ENCODE measurements around the gene RND2.
"Not testable (repeated sequence)": the region's sequence is repeated elsewhere in the genome, so short reads cannot be mapped to it uniquely, and the experiment has no call there.

The RND2 gene

DNA sequence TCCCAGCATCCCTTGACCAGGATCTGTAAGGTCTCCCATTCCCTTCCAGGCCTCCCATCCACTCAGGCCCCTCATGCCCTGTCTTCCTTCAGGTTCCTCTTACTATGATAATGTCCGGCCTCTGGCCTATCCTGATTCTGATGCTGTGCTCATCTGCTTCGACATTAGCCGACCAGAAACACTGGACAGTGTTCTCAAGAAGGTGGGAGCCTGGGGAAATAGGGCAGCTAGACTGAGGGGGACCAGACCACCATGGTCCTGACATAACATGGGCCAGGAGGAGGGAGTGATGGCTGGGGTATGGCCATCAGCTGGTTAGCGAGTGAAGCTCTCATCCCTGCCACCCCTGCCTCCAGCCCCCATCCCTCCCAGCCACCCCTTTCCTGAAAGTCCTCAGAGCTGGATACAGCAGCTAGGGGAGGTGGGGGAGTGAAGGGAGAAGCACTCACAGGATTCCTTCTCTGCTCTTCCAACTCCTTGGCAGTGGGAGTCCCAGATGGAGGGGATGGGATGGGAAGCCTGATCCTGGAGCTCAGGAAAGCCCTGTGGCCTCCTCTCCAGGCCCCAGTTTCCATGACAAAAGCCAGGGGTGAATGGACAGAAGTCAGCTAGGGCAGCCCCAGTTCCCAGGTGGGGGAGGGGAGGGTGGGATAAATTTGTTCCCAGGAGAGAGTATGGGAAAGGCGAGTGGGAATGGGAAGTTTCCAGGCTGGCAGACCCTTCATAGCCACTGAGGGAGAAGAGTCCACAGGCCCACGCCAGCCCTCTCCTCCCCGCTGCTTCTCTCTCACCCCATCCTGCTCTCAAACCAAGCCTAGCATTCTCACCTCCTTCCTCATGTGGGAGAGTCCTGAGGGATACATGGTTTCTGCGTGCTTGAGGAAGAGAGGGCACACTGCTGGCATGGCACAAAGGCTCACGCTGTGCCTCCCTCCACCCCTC lies 2.3 kb downstream of the RND2 start:
- DNase-seq (ENCODE audit: low read depth) = no peak

DNA sequence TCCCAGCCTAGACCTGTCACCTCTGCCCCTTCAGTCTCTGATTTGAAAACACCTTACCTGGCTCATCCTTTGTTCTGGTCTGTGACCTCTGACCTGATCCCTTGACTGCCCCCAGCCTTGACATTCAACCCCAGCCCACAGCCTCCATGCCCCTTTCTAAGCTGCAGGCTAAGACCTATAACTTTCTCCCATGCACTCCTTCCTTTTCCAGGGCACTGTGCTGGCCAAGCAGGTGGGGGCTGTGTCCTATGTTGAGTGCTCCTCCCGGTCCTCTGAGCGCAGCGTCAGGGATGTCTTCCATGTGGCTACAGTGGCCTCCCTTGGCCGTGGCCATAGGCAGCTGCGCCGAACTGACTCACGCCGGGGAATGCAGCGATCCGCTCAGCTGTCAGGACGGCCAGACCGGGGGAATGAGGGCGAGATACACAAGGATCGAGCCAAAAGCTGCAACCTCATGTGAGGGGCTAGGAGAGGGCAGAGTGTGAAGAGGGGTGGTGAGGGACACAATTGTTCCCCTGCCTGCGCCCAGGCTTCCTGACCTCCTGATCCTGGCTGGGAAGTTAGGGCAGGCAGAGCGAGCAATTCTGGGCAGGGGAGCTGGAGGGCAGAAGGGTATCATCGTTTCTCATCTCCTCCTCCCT lies 3.3 kb downstream of the RND2 start:
- no peak for DNase-seq (ENCODE audit: low read depth)

DNA sequence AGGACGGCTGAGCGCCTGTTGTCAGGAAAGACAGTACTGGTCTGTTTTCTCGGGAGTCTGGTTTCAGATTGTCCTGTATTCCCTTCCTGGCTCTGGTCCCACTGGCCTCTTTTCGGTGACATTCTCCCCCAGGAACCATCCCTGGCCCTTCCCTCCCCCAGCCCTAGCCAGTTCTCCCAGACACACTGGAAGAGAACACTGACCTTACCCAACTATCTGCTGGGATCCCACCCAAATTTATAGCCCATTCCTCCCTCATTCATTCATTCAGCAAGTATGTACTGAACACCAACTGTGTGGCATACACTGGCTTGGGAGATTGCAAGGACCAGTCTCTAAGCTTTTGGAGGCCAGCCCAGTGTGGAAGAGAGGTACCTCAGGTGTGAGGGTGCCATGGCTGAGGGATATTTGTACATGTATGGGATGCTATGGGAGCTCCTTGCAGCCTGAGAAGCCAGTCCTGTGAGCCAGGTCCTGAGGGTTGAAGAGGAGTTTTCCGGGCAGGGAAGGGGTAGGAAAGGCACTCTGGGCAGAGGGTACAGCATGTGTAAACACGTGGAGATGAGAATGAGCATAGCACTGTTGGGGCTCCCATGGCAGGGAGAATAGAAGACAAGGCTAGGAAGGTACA lies 5.2 kb downstream of the RND2 start:
- DNase-seq (ENCODE audit: low read depth) = no peak

DNA sequence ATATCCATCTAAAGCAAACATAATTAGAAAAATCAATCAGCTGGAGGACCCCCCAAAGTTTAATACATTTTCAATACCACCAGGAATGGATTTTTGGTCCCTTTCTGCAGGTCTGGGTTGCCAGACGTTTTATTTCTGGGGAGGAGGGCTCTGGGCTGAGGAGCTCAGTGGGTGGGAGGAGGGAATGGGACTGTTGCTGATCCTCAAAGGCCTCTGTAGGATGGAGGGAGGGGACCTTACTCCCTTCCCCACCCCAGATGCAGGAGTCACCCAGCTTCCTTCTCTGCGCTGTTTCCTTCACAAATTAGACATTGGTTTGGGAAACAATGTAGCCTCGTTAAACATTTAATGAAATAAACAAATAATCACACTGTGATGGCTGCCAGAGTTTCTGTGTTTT lies 6.6 kb downstream of the RND2 start:
- DNase-seq (ENCODE audit: low read depth) = no peak

DNA sequence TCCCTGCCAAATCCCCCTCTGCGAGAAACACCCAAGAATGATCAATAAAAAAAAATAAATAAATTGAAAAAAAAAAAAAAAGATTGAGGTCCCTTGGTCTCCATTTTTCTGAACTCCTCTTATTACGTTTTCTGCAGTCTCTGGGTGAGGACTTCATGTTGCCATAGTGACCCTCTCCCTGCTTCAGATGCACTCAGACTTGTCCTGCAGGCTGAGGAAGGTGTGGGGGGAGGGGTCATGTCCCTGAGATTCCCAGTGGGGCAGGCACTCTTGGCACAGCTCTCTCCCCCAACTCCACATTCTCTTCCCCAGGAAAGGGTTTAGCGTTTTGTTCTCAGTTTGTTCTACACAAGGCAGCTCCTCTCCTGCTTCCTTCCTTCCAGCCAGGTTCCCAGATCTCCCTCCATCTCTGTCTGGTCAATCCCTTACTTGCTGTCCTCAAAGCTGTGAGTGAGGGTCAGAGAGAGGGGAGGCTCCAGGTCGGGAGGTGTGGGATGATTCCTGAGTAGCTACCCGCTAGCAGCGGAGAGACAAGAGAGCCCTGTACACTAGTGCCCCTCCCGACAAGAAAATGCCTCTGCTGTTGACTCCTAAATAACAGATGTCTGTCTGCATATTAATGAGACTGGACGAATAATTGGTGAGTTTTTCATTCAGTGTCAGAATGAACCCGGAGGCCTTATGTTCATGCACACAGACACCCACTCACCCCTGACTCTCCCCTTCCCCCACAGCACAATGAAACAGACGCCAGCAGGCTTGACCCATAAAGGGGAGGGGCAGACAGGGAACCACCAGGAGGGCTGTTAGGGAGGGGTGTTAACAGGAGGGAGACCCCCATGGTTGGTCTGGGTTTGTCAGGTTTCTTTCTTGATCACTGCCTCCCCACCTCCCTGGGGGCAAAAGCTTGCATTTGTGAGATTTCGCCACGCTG lies 9.2 kb downstream of the RND2 start:
- no peak for DNase-seq (ENCODE audit: low read depth)

DNA sequence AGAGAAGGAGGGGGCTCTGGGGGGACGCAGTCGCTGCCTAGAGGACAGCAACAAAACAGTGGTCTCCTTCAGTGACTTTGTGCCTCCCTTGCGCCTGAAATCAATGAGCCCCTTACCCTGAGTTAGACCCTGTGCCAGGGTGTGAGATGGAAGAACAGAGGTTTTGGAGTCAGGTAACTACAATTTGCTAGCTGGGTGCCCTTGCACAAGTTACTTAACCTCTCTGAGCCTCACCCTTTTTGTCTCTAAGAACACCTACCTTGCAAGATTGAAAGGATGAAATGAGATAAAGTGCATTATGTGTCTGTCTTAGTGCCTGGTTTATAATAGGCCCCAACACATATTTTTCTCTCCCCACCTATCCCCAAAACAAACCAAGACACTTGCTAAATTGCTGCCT lies 9.9 kb downstream of the RND2 start:
- DNase-seq (ENCODE audit: low read depth) = no peak

DNA sequence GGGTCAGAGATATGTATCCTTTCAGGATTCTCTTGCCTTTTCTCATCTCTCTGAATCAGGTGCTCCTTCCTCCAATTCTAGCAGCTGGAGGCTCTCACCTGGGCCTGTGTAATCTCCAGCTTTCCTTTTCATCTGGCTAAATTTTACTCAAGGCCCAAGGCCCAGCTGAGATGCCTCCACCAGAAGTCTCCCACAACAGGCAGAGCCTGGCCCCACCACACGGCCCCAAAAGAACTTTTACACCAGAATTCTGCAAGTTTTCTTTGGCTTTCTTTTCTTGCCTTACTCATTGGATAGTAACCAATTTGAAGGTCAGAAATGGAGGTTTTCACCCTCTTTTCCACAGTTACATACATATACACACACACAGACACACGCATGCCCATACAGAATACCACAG lies 14.6 kb downstream of the RND2 start:
- no peak for DNase-seq (ENCODE audit: low read depth)

DNA sequence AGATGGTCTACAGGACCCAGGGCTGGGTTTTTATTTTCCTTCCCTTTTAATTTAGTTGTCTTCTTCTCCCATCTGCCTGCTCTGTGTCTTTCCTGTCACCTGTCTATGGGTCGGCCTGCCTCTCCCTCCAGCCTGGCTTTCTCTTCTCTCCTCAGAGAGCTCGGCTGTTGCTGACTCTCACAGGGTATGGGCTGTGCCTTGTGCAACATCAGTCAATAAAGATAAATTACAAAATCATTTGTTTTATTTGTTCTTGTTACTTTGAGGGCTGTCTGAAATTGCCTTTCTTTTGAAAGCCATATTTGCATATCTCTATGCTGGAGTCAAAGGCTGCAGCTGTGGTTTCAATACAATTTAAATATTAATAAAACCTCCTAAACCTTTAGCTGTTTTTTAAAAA lies 15.6 kb downstream of the RND2 start:
- DNase-seq (ENCODE audit: low read depth) = no peak

DNA sequence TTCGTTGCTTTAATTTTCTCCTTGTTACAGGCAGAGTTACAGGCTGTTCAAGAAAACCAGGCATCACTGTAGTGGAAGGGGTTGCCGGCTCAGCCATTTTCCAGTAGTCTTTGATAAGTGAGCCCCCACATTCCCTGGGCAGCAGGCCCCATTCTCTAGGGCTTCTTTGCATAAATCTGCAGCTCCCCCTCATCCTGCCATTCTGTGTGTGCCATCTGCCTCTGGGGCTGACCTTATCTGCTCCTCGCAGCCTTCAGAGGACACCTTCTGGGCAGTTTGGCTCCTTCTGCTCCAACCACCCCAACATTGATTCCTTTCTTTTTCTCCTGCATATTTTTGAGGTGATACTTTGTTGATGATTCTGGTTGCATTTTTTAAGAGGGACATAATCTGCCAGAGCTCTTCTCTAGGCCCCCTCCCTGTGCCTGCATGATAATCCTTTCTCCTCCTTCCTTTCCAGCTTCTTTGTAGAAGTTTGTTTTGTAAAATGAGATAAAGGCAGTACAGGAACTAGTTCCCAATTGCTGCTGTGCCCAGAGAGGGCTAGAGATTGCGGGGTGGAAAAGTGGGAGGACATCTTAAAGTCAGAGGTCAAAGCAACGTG lies 17.1 kb downstream of the RND2 start:
- DNase-seq (ENCODE audit: low read depth) = no peak

DNA sequence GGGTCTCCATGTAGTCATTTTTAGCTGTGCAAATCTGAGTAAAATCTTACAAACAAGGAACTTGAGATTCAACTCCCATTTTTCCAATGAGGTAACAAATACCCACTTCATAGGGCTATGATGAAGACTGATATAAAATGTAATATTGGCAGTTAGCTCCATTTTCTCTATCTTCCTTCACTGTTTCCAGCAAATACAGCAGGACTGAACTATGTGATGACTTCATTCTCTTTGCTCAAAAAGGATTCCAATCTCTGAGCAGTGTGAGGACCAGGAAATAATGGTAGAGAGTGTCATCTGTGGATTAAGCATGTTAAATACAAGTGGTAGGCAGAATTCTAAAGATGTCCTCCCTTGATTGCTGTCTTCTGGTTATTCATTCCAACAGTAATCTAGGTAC lies 18.3 kb downstream of the RND2 start:
- DNase-seq (ENCODE audit: low read depth) = no peak

DNA sequence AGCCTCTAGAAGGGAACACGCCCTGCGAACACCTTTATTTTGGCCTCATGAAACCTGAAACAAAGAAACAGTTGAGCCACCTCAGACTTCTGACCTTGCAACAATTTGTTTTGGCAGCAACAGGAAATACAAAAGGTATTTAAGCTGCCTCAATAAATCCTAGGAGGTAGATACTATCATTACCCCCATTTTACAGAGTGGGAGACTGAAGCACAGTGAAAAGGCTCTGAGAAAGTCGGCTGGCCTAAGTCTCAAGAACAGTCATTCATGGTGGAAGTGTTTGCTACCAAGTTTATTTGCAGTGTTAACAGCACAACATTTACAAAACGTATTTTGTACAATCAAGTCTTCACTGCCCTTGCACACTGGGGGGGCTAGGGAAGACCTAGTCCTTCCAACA lies 19.0 kb downstream of the RND2 start:
- DNase-seq (ENCODE audit: low read depth) = no peak

DNA sequence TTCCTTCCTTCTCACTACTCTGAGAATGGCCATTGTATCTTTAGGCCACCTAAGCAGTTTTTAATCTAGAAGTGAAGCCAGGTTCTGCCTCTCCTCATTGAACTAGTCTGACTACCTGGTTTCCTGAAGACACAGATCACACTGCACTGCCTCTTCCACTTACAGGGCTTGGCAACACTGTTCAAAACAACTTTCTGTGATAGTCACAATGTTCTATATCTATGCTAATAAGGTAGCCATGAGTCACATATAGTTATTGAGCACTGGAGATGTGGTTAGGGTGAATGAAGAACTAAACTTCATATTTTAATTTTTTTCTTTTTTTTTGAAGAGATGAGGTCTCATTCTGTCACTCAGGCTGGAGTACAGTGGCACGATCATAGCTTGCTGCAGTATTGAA lies 26.9 kb downstream of the RND2 start:
- no peak for DNase-seq (ENCODE audit: low read depth)

DNA sequence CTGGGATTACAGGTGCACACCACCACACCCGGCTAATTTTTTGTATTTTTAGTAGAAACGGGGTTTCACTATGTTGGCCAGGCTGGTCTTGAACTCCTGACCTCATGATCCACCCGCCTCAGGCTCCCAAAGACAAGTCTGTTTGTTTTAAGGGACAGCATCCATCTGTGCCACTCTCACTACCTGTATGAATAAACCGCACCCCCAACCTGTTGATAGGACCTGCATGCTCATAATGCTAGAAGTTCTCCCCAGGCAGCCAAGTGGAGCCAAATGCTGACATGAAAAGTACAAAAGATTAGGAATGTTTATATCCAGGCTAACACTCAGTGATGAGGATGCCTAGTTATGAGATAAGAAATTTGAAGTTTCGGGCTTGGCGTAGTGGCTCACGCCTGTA lies 28.0 kb downstream of the RND2 start:
- not testable (repeated sequence) for DNase-seq (ENCODE audit: low read depth)

DNA sequence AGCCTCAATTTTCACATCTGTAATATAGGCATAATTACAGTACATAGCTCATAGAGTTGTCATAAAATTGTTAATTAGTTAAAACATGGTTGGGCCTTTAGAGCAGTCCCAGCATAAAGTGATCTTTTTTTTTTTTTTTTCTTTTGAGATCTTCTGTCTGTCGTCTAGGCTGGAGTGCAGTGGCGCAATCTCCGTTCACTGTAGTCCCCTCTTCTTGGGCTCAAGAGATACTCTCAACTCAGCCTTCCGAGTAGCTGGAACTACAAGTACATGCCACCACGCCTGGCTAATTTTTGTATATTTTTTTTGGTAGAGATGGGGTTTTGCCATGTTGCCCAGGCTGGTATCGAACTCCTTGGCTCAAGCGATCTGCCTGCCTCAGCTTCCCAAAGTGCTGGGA lies 31.0 kb downstream of the RND2 start:
- DNase-seq (ENCODE audit: low read depth) = no peak

DNA sequence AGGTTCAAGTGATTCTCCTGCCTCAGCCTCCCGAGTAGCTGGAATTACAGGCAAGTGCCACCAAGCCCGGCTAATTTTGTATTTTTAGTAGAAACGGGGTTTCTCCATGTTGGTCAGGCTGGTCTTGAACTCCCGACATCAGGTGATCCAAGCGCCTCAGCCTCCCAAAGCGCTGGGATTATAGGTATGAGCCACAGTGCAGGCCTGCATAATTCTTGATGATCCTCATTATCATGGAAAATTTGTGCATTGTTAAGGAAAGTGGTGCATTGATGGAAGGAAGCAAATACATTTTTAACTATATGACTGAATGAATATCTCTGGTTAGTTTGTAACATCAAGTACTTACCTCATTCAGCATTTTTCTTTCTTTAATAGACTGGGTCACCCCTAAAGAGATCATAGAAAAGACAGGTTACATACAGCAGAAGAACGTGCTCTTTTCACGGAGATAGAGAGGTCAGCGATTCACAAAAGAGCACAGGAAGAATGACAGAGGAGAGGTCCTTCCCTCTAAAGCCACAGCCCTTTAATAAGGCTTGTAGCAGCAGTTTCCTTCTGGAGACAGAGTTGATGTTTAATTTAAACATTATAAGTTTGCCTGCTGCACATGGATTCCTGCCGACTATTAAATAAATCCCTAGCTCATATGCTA lies 38.1 kb downstream of the RND2 start:
- no peak for DNase-seq (ENCODE audit: low read depth)

DNA sequence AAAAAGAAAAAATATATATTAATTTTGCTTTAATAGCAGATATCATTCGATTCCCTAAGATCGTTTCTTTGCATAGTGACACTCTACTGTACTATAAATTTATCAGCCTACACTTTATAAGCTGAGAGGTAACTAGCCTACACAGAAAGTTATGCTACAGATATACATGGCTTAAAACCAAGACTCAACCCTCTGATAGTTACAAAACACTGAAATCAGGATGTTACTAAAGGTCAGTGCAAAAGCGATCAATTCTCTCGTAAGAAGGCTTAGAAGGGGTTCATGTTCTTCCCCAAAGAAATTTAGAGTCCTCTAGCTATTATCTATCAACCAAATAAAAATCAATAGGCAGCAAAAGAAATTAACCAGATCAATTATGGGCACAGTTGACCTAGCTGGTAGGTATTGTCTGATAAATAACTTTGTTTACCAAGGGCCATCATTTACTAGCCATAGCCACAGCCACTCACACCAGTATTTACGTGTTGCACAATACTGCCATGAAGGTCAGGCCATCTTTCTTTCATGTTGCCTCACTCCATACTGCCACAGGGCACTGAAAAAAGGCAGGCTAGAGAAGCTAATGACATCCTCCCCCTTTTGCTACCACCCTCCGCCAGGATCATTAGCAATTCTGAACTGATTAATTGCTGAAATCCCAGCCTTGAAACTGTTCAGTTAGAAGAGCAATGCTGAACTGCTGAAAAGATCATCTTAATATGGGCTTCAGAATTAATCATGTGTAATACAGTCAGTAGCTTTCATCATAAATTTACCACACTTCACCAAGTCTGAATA lies 43.7 kb downstream of the RND2 start:
- DNase-seq (ENCODE audit: low read depth) = peak; percentile 19

DNA sequence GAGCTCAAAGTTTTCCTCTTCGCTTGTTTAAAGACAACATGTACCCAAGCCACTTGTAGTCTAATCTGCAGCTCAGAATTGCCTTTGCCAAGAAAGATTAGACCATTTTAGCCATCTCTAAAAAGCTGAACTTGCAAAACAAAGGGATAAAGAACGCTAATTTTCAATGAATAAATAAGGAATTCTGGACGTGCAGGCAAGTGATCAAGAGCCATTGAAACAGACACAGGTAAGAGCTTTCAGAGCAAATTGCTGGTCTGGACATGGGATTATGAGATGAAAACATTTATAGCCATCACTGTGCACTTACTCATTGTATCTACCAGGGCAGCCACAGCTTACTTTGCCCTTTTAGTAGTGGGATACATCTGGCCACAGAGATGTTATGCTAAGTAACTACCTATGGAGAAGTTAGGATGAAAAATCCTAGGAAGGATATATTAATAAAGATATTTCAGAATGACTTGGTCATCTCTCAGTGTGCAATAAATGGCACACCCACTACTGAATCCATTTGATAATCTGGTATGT lies 44.4 kb downstream of the RND2 start:
- DNase-seq (ENCODE audit: low read depth) = no peak

DNA sequence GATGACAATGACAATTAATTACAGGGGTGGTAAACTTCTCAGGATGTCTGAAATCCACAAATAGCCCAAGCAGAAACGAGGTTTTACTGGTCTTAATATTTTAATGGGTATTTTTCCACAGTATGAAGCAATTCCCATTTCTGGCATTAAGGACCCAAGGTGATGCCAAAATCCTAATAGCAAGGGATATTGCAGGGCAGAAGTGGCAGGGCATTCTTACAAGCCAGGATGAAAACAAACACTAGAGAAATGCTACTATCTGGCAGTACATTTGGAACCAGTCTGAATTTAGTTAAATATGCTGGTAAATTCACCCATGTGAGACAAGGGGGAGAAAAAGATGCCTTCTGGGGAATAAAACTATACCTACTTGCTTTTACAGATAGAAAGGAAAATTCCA lies 45.2 kb downstream of the RND2 start:
- DNase-seq (ENCODE audit: low read depth) = peak; percentile 20

DNA sequence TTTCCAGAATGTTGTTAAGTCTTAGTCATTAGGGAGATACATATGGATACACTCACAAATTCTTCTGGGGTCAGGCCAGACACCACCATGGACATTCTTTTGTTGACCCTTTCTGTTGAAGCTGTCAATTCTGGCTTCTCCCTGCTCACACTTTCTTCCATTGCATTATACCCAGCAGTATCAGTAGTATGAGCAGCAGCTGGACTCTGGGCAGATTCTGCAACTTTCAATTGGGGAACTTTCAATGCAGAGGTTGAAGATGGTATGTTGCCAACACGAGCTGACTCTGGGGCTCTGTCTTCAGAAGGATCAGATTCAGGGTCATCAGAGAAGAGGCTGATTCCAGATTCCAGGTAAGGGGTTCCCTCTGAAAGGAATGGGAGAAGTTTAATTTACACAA lies 45.8 kb downstream of the RND2 start:
- no peak for DNase-seq (ENCODE audit: low read depth)

DNA sequence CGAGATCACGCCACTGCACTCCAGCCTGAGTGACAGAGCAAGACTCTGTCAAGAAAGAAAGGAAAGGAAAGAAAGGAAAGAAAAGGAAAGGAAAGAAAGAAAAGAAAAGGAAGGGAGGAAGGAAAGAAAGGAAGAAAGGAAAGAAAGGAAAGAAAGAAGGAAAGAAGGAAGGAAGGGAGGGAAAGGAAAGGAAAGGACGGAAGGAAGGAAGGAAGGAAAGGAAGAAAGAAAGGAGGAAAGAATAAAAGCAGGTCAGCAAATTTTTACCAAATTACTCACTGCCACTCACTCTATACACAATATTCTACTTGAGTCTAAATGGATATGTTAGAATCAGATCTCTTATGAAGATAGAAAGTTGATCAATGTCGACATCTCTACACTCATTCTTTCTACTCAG lies 49.8 kb downstream of the RND2 start:
- no peak for DNase-seq (ENCODE audit: low read depth)

Measured in fibroblast of gingiva (primary cell).